Natural killer cell (primary cell): ENCODE results near the gene CDHR1. TPM values are rescaled to one million over a fixed set of nuclear protein-coding genes. Genes with fewer than 3 reads are reported as not detected.

ENCODE experiments used
- ATAC-seq, 3 donors: fragments of 150-1000 bp in 2 of 3; fragments of 200-7000 bp in 1 of 3; cut with Tn5 transposase; 1 replicate in 1 of 3; 2 replicates in 2 of 3; pipeline ENCODE4 v1.10.0; 2021; ENCODE audit warnings: mild to moderate bottlenecking in 2 of 3, moderate library complexity in 2 of 3
- DNase-seq, 2 donors: peaks; one replicate each; pipeline versions ENCODE4 v3.0.0 to v3.0.0-alpha.2; 2013 to 2021; ENCODE audit warnings: mixed read lengths in 1 of 2
- H3K27ac ChIP-seq: one replicate; pipeline ENCODE4 v1.5.1; 2013; ENCODE audit warnings: mild to moderate bottlenecking, low read length
- H3K27me3 ChIP-seq: one replicate; pipeline ENCODE4 v1.6.1; 2013; ENCODE audit warnings: low read length; ENCODE audit not compliant: control insufficient read depth, insufficient read depth
- H3K36me3 ChIP-seq: one replicate; pipeline ENCODE4 v1.6.1; 2013; ENCODE audit warnings: low read length; ENCODE audit not compliant: control insufficient read depth, insufficient read depth
- H3K4me1 ChIP-seq: one replicate; pipeline ENCODE4 v1.6.1; 2013; ENCODE audit warnings: low read length; ENCODE audit not compliant: control insufficient read depth, insufficient read depth
- H3K4me3 ChIP-seq: one replicate; pipeline ENCODE4 v1.5.1; 2013; ENCODE audit warnings: low read length
- H3K9me3 ChIP-seq: one replicate; pipeline ENCODE4 v1.6.1; 2013; ENCODE audit warnings: low read length; ENCODE audit not compliant: control insufficient read depth, insufficient read depth
- H3K27ac Mint-ChIP-seq, 2 donors: one replicate each; pipeline ENCODE4 v1.8.0; 2022; ENCODE audit warnings: mild to moderate bottlenecking in 2 of 2, mixed read lengths in 2 of 2, moderate library complexity in 1 of 2
- H3K27me3 Mint-ChIP-seq, 2 donors: one replicate each; pipeline ENCODE4 v1.8.0; 2022; ENCODE audit warnings: low read depth in 2 of 2, mixed read lengths in 2 of 2
- H3K36me3 Mint-ChIP-seq: one replicate; pipeline ENCODE4 v1.8.0; 2022; ENCODE audit warnings: mixed read lengths
- H3K4me1 Mint-ChIP-seq, 2 donors: one replicate each; pipeline ENCODE4 v1.8.0; 2022; ENCODE audit warnings: mixed read lengths in 2 of 2
- H3K4me3 Mint-ChIP-seq: one replicate; pipeline ENCODE4 v1.8.0; 2022; ENCODE audit warnings: mild to moderate bottlenecking, moderate library complexity, mixed read lengths
- H3K9me3 Mint-ChIP-seq, 2 donors: one replicate each; pipeline ENCODE4 v1.8.0; 2022; ENCODE audit warnings: mixed read lengths in 2 of 2
- WGBS: methylation state at CpG from one replicate; pipeline ENCODE4 v1.1.7; 2013; ENCODE audit warnings: missing lambda C conversion rate; ENCODE audit not compliant: insufficient coverage; 5-methylcytosine and 5-hydroxymethylcytosine counted together
- intact Hi-C: fragments of 100-400 bp; cut with micrococcal nuclease; formaldehyde crosslinking; loops from one replicate; pipeline ENCODE4 v1.14.2; 2022
- total RNA-seq, 4 donors: library from RNA; stranded (reverse); fragments of 120-200 nt in 1 of 4; gene quantifications; one replicate each; pipeline versions ENCODE4 v1.2.3 to v1.2.4, GENCODE V29; 2013 to 2022
- TF ChIP-seq, protein P1 (sequence below): fragments of 200-600 bp; IDR thresholded peaks from one replicate; pipeline ENCODE4 v1.8.0; 2022; ENCODE audit warnings: antibody characterized with exemption

Gene CDHR1
- total RNA-seq, 3 donors from 2014 or later (not counting 1 experiment from before 2014, with no cell fraction given): 4.0 to 9.5 (median 6.5) TPM

- H3K36me3 Mint-ChIP-seq: no peaks in the 10 kb centered on the region
- intact Hi-C loops: no loop called here
- no peak for DNase-seq
- ATAC-seq: no peak
- no peak overlapping the region for H3K27ac Mint-ChIP-seq
- H3K27ac ChIP-seq: no peak overlapping the region
- 73% methylated on average over 4 of the region's 4 CpGs for WGBS
- H3K4me3 ChIP-seq: no peak overlapping the region
- no peaks in the 10 kb centered on the region for H3K36me3 ChIP-seq
- H3K4me3 Mint-ChIP-seq: no peak overlapping the region
- H3K9me3 ChIP-seq: no peaks in the 10 kb centered on the region
- H3K4me1 ChIP-seq: peaks cover 50% of the 10 kb centered on the region
- H3K27me3 ChIP-seq: no peaks in the 10 kb centered on the region
- H3K27me3 Mint-ChIP-seq: no peaks in the 10 kb centered on the region
- TF ChIP-seq, protein P1, sequence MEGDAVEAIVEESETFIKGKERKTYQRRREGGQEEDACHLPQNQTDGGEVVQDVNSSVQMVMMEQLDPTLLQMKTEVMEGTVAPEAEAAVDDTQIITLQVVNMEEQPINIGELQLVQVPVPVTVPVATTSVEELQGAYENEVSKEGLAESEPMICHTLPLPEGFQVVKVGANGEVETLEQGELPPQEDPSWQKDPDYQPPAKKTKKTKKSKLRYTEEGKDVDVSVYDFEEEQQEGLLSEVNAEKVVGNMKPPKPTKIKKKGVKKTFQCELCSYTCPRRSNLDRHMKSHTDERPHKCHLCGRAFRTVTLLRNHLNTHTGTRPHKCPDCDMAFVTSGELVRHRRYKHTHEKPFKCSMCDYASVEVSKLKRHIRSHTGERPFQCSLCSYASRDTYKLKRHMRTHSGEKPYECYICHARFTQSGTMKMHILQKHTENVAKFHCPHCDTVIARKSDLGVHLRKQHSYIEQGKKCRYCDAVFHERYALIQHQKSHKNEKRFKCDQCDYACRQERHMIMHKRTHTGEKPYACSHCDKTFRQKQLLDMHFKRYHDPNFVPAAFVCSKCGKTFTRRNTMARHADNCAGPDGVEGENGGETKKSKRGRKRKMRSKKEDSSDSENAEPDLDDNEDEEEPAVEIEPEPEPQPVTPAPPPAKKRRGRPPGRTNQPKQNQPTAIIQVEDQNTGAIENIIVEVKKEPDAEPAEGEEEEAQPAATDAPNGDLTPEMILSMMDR: no peak
- no peaks in the 10 kb centered on the region for H3K9me3 Mint-ChIP-seq
- peaks cover 6 to 11% of the 10 kb centered on the region in 2 donors for H3K4me1 Mint-ChIP-seq
These were observed 9.8 kb upstream of the CDHR1 start for GRCh38 chr10:84184517-84184916.

GRCh38 chr10:84185526-84186175 lies 8.7 kb upstream of the CDHR1 start:
- Histone ChIP-seq H3K27me3 (no peaks in the 10 kb centered on the region), H3K4me1 (peaks cover 61% of the 10 kb centered on the region), H3K36me3 (no peaks in the 10 kb centered on the region), H3K27ac (no peak overlapping the region), H3K4me3 (no peak overlapping the region), H3K9me3 (no peaks in the 10 kb centered on the region)
- TF ChIP-seq, protein P1: no peak
- DNase-seq: no peak
- Mint-ChIP-seq H3K4me1 (peaks cover 6 to 17% of the 10 kb centered on the region in 2 donors), H3K27ac (no peak overlapping the region), H3K9me3 (no peaks in the 10 kb centered on the region), H3K36me3 (no peaks in the 10 kb centered on the region), H3K27me3 (no peaks in the 10 kb centered on the region), H3K4me3 (no peak overlapping the region)
- ATAC-seq: no peak
- WGBS: 86% methylated on average over 11 of the region's 11 CpGs
- intact Hi-C loops: no loop called here

GRCh38 chr10:84188815-84189214 lies 5.5 kb upstream of the CDHR1 start:
- no peaks in the 10 kb centered on the region for H3K27me3 ChIP-seq
- TF ChIP-seq, protein P1: no peak
- no peaks in the 10 kb centered on the region for H3K36me3 Mint-ChIP-seq
- 31% methylated on average over 3 of the region's 3 CpGs for WGBS
- no peaks in the 10 kb centered on the region for H3K27me3 Mint-ChIP-seq
- no peak overlapping the region for H3K27ac Mint-ChIP-seq
- no peaks in the 10 kb centered on the region for H3K9me3 Mint-ChIP-seq
- H3K4me1 ChIP-seq: peaks cover 78% of the 10 kb centered on the region
- no peak overlapping the region for H3K4me3 ChIP-seq
- no peak overlapping the region for H3K4me3 Mint-ChIP-seq
- H3K4me1 Mint-ChIP-seq: peaks cover 17 to 26% of the 10 kb centered on the region in 2 donors
- intact Hi-C loops: no loop called here
- H3K27ac ChIP-seq: no peak overlapping the region
- DNase-seq: no peak
- no peaks in the 10 kb centered on the region for H3K36me3 ChIP-seq
- ATAC-seq: peak in 1 of 3 donors; percentile 32
- H3K9me3 ChIP-seq: no peaks in the 10 kb centered on the region

- no peak overlapping the region for H3K4me3 ChIP-seq
- H3K9me3 Mint-ChIP-seq: no peaks in the 10 kb centered on the region
- H3K4me1 ChIP-seq: peaks cover 79% of the 10 kb centered on the region
- DNase-seq (no peak), ATAC-seq (no peak)
- WGBS: 71% methylated on average over 3 of the region's 3 CpGs
- intact Hi-C loops: no loop called here
- TF ChIP-seq, protein P1: no peak
- H3K27me3 ChIP-seq: no peaks in the 10 kb centered on the region
- H3K4me1 Mint-ChIP-seq: peaks cover 12 to 30% of the 10 kb centered on the region in 2 donors
- H3K27ac ChIP-seq: no peak overlapping the region
- no peak overlapping the region for H3K27ac Mint-ChIP-seq
- H3K36me3 Mint-ChIP-seq: no peaks in the 10 kb centered on the region
- no peaks in the 10 kb centered on the region for H3K36me3 ChIP-seq
- no peaks in the 10 kb centered on the region for H3K9me3 ChIP-seq
- no peak overlapping the region for H3K4me3 Mint-ChIP-seq
- no peaks in the 10 kb centered on the region for H3K27me3 Mint-ChIP-seq
These were observed 3.7 kb upstream of the CDHR1 start for GRCh38 chr10:84190621-84191020.
